Measurements from ENCODE around the gene HOXC6. TPM values are rescaled to one million over a fixed set of nuclear protein-coding genes. Genes with fewer than 3 reads are reported as not detected.

Gene HOXC6
- total and polyA plus RNA-seq, 2 experiments from 2014 or later, result not detected

DNA sequence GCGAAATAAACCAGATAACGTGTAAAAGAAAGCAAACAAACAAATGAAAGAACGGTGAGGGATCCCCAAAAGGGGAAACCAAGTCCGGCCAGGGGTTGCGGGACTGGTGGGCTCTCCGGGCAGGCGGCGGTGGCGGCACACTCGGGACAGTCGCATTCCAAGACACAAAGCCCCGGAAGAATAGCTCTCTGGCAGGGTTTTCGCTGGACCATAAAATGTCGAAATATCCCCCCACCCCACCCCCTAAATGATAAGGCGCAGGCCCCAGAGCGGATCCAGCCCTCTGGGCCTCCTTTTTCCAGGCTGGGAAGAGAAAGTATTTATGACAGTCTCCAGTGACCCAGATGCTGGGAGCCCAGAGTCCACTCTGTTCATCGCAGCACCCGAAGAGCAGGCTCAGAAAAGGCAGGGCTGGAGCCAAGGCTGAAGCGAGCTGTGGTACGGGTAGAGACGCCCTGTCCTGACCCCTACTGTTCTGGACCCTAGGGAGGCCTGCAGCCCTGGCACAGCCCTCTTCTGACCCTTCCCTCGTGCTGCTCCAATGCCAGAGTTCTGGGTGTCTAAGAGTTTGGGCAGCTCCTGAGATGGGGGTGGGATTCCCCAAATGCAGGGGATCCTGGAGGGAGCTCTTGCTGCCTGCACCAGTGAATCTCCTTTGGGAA is 21.6 kb upstream of the HOXC6 start:
- peaks cover 99% of the 10 kb centered on the region for H3K27me3 Mint-ChIP-seq (ENCODE audit: insufficient read depth, low read depth, poor library complexity)
- peaks cover 27% of the 10 kb centered on the region for H3K4me1 Mint-ChIP-seq
- H3K27me3 ChIP-seq (ENCODE audit: insufficient read depth), result peaks cover 100% of the 10 kb centered on the region
- H3K4me3 Mint-ChIP-seq, result no peak overlapping the region
- no peaks in the 10 kb centered on the region for H3K9me2 ChIP-seq (ENCODE audit: insufficient read depth)
- no peak overlapping the region for H3K4me3 ChIP-seq
- no peak overlapping the region for H3K27ac ChIP-seq (ENCODE audit: low read depth)
- no peaks in the 10 kb centered on the region for H3K79me2 ChIP-seq (replicated peaks; ENCODE audit: insufficient read depth)
- peaks cover 21% of the 10 kb centered on the region for H3K4me1 ChIP-seq (ENCODE audit: insufficient read depth)
- H3K36me3 Mint-ChIP-seq (ENCODE audit: low read depth), result no peaks in the 10 kb centered on the region
- H3K4me2 ChIP-seq, result peak overlapping the region; percentile 64; the same call in 1 of the 2 replicates
- no peak overlapping the region for H2AFZ ChIP-seq
- DNase-seq (ENCODE audit: low spot score), result no peak
- TF ChIP-seq EZH2 (IDR thresholded peaks at IDR 0.05; ENCODE audit: low read depth, unreplicated experiment), result no peak
- TF ChIP-seq, protein P1, sequence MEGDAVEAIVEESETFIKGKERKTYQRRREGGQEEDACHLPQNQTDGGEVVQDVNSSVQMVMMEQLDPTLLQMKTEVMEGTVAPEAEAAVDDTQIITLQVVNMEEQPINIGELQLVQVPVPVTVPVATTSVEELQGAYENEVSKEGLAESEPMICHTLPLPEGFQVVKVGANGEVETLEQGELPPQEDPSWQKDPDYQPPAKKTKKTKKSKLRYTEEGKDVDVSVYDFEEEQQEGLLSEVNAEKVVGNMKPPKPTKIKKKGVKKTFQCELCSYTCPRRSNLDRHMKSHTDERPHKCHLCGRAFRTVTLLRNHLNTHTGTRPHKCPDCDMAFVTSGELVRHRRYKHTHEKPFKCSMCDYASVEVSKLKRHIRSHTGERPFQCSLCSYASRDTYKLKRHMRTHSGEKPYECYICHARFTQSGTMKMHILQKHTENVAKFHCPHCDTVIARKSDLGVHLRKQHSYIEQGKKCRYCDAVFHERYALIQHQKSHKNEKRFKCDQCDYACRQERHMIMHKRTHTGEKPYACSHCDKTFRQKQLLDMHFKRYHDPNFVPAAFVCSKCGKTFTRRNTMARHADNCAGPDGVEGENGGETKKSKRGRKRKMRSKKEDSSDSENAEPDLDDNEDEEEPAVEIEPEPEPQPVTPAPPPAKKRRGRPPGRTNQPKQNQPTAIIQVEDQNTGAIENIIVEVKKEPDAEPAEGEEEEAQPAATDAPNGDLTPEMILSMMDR (conservative IDR thresholded peaks at IDR 0.05; ENCODE audit: low read depth in 2 of 2), result no peak
- TF ChIP-seq ZNF331 (CRISPR knock-in tag; IDR thresholded peaks at IDR 0.05; ENCODE audit: low read depth), result no peak
- TF ChIP-seq ETS1 (IDR thresholded peaks at IDR 0.05), result no peak
- TF ChIP-seq STAT1 (IDR thresholded peaks at IDR 0.05; ENCODE audit: unreplicated experiment), result no peak
- no peak for TF ChIP-seq JUNB (IDR thresholded peaks at IDR 0.05; ENCODE audit: unreplicated experiment)
- TF ChIP-seq CREB1 (CRISPR knock-in tag; IDR thresholded peaks at IDR 0.05; ENCODE audit: low read depth), result no peak
- TF ChIP-seq, protein P2, sequence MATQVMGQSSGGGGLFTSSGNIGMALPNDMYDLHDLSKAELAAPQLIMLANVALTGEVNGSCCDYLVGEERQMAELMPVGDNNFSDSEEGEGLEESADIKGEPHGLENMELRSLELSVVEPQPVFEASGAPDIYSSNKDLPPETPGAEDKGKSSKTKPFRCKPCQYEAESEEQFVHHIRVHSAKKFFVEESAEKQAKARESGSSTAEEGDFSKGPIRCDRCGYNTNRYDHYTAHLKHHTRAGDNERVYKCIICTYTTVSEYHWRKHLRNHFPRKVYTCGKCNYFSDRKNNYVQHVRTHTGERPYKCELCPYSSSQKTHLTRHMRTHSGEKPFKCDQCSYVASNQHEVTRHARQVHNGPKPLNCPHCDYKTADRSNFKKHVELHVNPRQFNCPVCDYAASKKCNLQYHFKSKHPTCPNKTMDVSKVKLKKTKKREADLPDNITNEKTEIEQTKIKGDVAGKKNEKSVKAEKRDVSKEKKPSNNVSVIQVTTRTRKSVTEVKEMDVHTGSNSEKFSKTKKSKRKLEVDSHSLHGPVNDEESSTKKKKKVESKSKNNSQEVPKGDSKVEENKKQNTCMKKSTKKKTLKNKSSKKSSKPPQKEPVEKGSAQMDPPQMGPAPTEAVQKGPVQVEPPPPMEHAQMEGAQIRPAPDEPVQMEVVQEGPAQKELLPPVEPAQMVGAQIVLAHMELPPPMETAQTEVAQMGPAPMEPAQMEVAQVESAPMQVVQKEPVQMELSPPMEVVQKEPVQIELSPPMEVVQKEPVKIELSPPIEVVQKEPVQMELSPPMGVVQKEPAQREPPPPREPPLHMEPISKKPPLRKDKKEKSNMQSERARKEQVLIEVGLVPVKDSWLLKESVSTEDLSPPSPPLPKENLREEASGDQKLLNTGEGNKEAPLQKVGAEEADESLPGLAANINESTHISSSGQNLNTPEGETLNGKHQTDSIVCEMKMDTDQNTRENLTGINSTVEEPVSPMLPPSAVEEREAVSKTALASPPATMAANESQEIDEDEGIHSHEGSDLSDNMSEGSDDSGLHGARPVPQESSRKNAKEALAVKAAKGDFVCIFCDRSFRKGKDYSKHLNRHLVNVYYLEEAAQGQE (IDR thresholded peaks at IDR 0.05; ENCODE audit: unreplicated experiment), result no peak
- no peak for TF ChIP-seq ZNF114 (CRISPR knock-in tag; IDR thresholded peaks at IDR 0.05)
- TF ChIP-seq EZH2phosphoT487 (IDR thresholded peaks at IDR 0.05; ENCODE audit: unreplicated experiment), result no peak
- TF ChIP-seq, protein P3, sequence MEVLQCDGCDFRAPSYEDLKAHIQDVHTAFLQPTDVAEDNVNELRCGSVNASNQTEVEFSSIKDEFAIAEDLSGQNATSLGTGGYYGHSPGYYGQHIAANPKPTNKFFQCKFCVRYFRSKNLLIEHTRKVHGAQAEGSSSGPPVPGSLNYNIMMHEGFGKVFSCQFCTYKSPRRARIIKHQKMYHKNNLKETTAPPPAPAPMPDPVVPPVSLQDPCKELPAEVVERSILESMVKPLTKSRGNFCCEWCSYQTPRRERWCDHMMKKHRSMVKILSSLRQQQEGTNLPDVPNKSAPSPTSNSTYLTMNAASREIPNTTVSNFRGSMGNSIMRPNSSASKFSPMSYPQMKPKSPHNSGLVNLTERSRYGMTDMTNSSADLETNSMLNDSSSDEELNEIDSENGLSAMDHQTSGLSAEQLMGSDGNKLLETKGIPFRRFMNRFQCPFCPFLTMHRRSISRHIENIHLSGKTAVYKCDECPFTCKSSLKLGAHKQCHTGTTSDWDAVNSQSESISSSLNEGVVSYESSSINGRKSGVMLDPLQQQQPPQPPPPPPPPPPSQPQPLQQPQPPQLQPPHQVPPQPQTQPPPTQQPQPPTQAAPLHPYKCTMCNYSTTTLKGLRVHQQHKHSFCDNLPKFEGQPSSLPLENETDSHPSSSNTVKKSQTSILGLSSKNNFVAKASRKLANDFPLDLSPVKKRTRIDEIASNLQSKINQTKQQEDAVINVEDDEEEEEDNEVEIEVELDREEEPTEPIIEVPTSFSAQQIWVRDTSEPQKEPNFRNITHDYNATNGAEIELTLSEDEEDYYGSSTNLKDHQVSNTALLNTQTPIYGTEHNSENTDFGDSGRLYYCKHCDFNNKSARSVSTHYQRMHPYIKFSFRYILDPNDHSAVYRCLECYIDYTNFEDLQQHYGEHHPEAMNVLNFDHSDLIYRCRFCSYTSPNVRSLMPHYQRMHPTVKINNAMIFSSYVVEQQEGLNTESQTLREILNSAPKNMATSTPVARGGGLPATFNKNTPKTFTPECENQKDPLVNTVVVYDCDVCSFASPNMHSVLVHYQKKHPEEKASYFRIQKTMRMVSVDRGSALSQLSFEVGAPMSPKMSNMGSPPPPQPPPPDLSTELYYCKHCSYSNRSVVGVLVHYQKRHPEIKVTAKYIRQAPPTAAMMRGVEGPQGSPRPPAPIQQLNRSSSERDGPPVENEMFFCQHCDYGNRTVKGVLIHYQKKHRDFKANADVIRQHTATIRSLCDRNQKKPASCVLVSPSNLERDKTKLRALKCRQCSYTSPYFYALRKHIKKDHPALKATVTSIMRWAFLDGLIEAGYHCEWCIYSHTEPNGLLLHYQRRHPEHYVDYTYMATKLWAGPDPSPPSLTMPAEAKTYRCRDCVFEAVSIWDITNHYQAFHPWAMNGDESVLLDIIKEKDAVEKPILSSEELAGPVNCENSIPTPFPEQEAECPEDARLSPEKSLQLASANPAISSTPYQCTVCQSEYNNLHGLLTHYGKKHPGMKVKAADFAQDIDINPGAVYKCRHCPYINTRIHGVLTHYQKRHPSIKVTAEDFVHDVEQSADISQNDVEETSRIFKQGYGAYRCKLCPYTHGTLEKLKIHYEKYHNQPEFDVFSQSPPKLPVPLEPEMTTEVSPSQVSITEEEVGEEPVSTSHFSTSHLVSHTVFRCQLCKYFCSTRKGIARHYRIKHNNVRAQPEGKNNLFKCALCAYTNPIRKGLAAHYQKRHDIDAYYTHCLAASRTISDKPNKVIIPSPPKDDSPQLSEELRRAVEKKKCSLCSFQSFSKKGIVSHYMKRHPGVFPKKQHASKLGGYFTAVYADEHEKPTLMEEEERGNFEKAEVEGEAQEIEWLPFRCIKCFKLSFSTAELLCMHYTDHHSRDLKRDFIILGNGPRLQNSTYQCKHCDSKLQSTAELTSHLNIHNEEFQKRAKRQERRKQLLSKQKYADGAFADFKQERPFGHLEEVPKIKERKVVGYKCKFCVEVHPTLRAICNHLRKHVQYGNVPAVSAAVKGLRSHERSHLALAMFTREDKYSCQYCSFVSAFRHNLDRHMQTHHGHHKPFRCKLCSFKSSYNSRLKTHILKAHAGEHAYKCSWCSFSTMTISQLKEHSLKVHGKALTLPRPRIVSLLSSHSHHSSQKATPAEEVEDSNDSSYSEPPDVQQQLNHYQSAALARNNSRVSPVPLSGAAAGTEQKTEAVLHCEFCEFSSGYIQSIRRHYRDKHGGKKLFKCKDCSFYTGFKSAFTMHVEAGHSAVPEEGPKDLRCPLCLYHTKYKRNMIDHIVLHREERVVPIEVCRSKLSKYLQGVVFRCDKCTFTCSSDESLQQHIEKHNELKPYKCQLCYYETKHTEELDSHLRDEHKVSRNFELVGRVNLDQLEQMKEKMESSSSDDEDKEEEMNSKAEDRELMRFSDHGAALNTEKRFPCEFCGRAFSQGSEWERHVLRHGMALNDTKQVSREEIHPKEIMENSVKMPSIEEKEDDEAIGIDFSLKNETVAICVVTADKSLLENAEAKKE (CRISPR knock-in tag; IDR thresholded peaks at IDR 0.05), result no peak
- no peak for TF ChIP-seq NANOG (IDR thresholded peaks at IDR 0.05; ENCODE audit: borderline replicate concordance)
- TF ChIP-seq POLR2AphosphoS5 (IDR thresholded peaks at IDR 0.05; ENCODE audit: low read depth), result no peak
- no peak for ATAC-seq
- peaks cover 31% of the 10 kb centered on the region for H3F3A ChIP-seq (replicated peaks; ENCODE audit: low read depth)
- no peaks in the 10 kb centered on the region for H3K36me3 ChIP-seq (ENCODE audit: insufficient read depth)
- H3K27ac Mint-ChIP-seq, result no peak overlapping the region
- H3K9me3 Mint-ChIP-seq, result no peaks in the 10 kb centered on the region; the same call in 1 of the 3 replicates
- peaks cover 34% of the 10 kb centered on the region for H4K20me1 ChIP-seq (replicated peaks; ENCODE audit: insufficient read depth)

Measured in GM23338 (cell line).